Trophoblast cell (in vitro differentiated cells and primary cell): ENCODE results near the gene ANTXR1.
A peak's percentile ranks its signal among the peaks of the same experiment; 100 is the strongest.

Experiments used
- DNase-seq, 2 donors: peaks; one replicate each; pipeline ENCODE4 v3.0.0-alpha.2; 2016
- H2AFZ ChIP-seq: 2 replicates; pipeline ENCODE4 v1.6.1; 2013; ENCODE audit warnings: low read length, moderate library complexity, mild to moderate bottlenecking; ENCODE audit not compliant: insufficient read depth, poor library complexity
- H2AK5ac ChIP-seq: 2 replicates; pipeline ENCODE4 v1.6.1; 2013; ENCODE audit warnings: mild to moderate bottlenecking, low read length
- H2BK120ac ChIP-seq: 2 replicates; pipeline ENCODE4 v1.6.1; 2013; ENCODE audit warnings: low read length, mild to moderate bottlenecking, moderate library complexity; ENCODE audit not compliant: insufficient read depth, poor library complexity
- H2BK12ac ChIP-seq: 2 replicates; pipeline ENCODE4 v1.6.1; 2013; ENCODE audit warnings: mild to moderate bottlenecking, low read length, moderate library complexity
- H2BK5ac ChIP-seq: 2 replicates; pipeline ENCODE4 v1.6.1; 2013; ENCODE audit warnings: low read length, low read depth, moderate library complexity, mild to moderate bottlenecking; ENCODE audit not compliant: poor library complexity
- H3K14ac ChIP-seq: 2 replicates; pipeline ENCODE4 v1.6.1; 2013; ENCODE audit warnings: mild to moderate bottlenecking, low read length
- H3K18ac ChIP-seq: 2 replicates; pipeline ENCODE4 v1.6.1; 2013; ENCODE audit warnings: mild to moderate bottlenecking, low read length
- H3K23ac ChIP-seq: 2 replicates; pipeline ENCODE4 v1.6.1; 2013; ENCODE audit warnings: low read length
- H3K27ac ChIP-seq: 2 replicates; pipeline ENCODE4 v1.5.1; 2013; ENCODE audit warnings: low read depth, mild to moderate bottlenecking, inconsistent platforms, low read length, moderate library complexity
- H3K27me3 ChIP-seq: 2 replicates; pipeline ENCODE4 v1.6.1; 2013; ENCODE audit warnings: inconsistent platforms, mild to moderate bottlenecking, low read length, moderate library complexity; ENCODE audit not compliant: insufficient read depth
- H3K36me3 ChIP-seq, 2 experiments: 1 replicate in 1 of 2; 2 replicates in 1 of 2; pipeline ENCODE4 v1.6.1; 2013; ENCODE audit warnings: low read length in 2 of 2, mild to moderate bottlenecking in 2 of 2, moderate library complexity in 1 of 2; ENCODE audit not compliant: insufficient read depth in 2 of 2, control insufficient read depth in 1 of 2
- H3K4ac ChIP-seq: 2 replicates; pipeline ENCODE4 v1.6.1; 2013; ENCODE audit warnings: low read depth, mild to moderate bottlenecking, low read length, moderate library complexity
- H3K4me1 ChIP-seq, 2 experiments: 1 replicate in 1 of 2; 2 replicates in 1 of 2; pipeline ENCODE4 v1.6.1; 2013; ENCODE audit warnings: low read length in 2 of 2, mild to moderate bottlenecking in 2 of 2, moderate library complexity in 1 of 2; ENCODE audit not compliant: insufficient read depth in 2 of 2, control insufficient read depth in 1 of 2
- H3K4me2 ChIP-seq: 2 replicates; pipeline ENCODE4 v1.6.1; 2013; ENCODE audit warnings: inconsistent platforms, mild to moderate bottlenecking, low read length, moderate library complexity
- H3K4me3 ChIP-seq: 2 replicates; pipeline ENCODE4 v1.5.1; 2013; ENCODE audit warnings: mild to moderate bottlenecking, low read depth, low read length, inconsistent platforms
- H3K79me1 ChIP-seq: one replicate; pipeline ENCODE4 v1.6.1; 2013; ENCODE audit warnings: low read length
- H3K79me2 ChIP-seq: 2 replicates; pipeline ENCODE4 v1.6.1; 2013; ENCODE audit warnings: low read length, mild to moderate bottlenecking; ENCODE audit not compliant: control insufficient read depth, insufficient read depth, poor library complexity
- H3K9ac ChIP-seq: 2 replicates; pipeline ENCODE4 v1.6.1; 2013; ENCODE audit warnings: mild to moderate bottlenecking, low read length
- H3K9me3 ChIP-seq: 2 replicates; pipeline ENCODE4 v1.6.1; 2013; ENCODE audit warnings: low read depth, mild to moderate bottlenecking, control low read depth, inconsistent platforms, low read length; ENCODE audit not compliant: insufficient read depth
- H4K12ac ChIP-seq: 2 replicates; pipeline ENCODE4 v1.6.1; 2013; ENCODE audit warnings: low read depth, mild to moderate bottlenecking, low read length, moderate library complexity
- H4K8ac ChIP-seq: 2 replicates; pipeline ENCODE4 v1.6.1; 2013; ENCODE audit warnings: low read depth, mild to moderate bottlenecking, low read length, moderate library complexity
- H4K91ac ChIP-seq: one replicate; pipeline ENCODE4 v1.6.1; 2013; ENCODE audit warnings: low read depth, mild to moderate bottlenecking, low read length, moderate library complexity
- WGBS: extraction: QIAGEN DNeasy Blood & Tissue Kit; methylation state at CpG from one replicate; pipeline ENCODE4 v1.1.7; 2013; ENCODE audit warnings: missing lambda C conversion rate; ENCODE audit not compliant: insufficient read length, insufficient coverage; ENCODE audit errors: extremely low coverage; 5-methylcytosine and 5-hydroxymethylcytosine counted together

The ANTXR1 gene

DNA sequence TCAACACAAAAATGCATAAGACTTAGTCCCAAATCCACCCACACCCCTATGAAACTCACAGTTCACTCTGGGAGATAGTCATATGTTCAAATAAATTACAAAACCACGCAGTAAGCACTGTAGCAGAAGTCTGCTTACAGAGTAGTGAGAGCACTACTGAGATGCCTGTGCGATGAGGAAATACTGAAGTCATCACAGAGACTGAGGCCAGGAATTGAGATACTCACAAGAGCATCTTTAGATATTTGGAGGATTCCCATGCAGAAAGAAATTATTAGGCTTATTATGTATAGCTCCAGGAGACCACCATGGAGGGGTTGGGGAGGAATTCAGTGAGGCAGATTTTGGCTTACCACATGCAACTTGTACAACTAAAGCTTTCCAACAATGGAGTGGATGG, 82.3 kb downstream of the ANTXR1 start:
- no peak overlapping the region for H3K27ac ChIP-seq
- H3K9me3 ChIP-seq: no peaks in the 10 kb centered on the region
- H3K18ac ChIP-seq: no peak overlapping the region
- H3K23ac ChIP-seq: no peak overlapping the region
- no peak overlapping the region for H4K91ac ChIP-seq
- no peak overlapping the region for H3K4me2 ChIP-seq
- H3K9ac ChIP-seq: no peak overlapping the region
- no peak overlapping the region for H2BK5ac ChIP-seq
- H4K12ac ChIP-seq: no peak overlapping the region
- no peak overlapping the region for H3K4me3 ChIP-seq
- H3K4ac ChIP-seq: no peak overlapping the region
- no peak overlapping the region for H3K14ac ChIP-seq
- no peaks in the 10 kb centered on the region for H3K27me3 ChIP-seq
- H4K8ac ChIP-seq: no peak overlapping the region
- H3K79me1 ChIP-seq: no peaks in the 10 kb centered on the region
- H2BK120ac ChIP-seq: no peak overlapping the region
- no CpG with 5 or more reads among the region's 2 CpGs for WGBS
- no peaks in the 10 kb centered on the region for H3K79me2 ChIP-seq
- DNase-seq: peak; percentile 25 to 49
- H2AFZ ChIP-seq: no peak overlapping the region
- H3K36me3 ChIP-seq: no peaks in the 10 kb centered on the region
- peaks cover 0 to 3% of the 10 kb centered on the region in 2 experiments for H3K4me1 ChIP-seq
- no peak overlapping the region for H2AK5ac ChIP-seq
- H2BK12ac ChIP-seq: no peak overlapping the region

DNA sequence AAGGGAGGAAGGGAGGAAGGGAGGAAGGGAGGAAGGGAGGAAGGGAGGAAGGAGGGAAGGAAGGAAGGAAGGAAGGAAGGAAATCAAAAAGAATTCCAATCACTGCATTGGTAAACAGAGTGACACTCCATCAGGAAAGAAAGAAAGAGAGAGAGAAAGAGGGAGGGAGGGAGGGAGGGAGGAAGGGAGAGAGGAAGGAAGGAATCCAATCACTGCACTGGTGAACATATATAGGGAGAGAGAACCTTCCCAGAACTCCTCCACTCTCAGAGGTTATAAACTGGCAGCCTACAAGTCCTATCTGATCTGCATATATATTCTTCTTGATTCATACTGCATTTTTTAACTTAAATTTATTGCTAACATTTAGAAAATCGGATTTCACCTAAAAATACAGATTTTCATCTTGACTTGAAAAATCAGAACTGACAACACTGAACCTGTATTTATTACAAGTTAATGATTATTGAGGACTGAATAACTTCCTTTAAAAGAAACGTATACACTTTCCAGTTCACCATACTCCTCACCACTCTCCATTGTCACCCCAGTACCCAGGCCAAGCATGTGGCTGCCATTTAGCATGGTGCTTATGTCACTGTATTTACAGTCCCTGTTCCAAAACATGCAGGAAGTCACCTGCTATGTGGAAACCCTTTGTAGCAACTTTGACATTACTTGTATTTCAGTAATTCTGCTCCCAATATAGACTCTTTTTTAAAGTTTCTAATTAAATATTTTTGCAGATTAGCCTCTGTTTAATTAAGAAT, 83.5 kb downstream of the ANTXR1 start:
- Histone ChIP-seq H3K4me3 (no peak overlapping the region), H3K79me2 (no peaks in the 10 kb centered on the region), H3K23ac (no peak overlapping the region), H3K14ac (no peak overlapping the region), H2AK5ac (no peak overlapping the region), H3K36me3 (no peaks in the 10 kb centered on the region), H4K91ac (no peak overlapping the region), H4K8ac (no peak overlapping the region), H4K12ac (no peak overlapping the region), H2BK12ac (no peak overlapping the region), H2BK5ac (no peak overlapping the region), H2AFZ (no peak overlapping the region), H3K79me1 (no peaks in the 10 kb centered on the region), H3K9me3 (no peaks in the 10 kb centered on the region), H3K18ac (no peak overlapping the region), H3K27me3 (no peaks in the 10 kb centered on the region), H3K27ac (no peak overlapping the region), H3K4ac (no peak overlapping the region), H3K9ac (no peak overlapping the region), H3K4me1 (peaks cover 0 to 4% of the 10 kb centered on the region in 2 experiments), H3K4me2 (no peak overlapping the region), H2BK120ac (no peak overlapping the region)
- DNase-seq: no peak
- no CpG with 5 or more reads among the region's 2 CpGs for WGBS

DNA sequence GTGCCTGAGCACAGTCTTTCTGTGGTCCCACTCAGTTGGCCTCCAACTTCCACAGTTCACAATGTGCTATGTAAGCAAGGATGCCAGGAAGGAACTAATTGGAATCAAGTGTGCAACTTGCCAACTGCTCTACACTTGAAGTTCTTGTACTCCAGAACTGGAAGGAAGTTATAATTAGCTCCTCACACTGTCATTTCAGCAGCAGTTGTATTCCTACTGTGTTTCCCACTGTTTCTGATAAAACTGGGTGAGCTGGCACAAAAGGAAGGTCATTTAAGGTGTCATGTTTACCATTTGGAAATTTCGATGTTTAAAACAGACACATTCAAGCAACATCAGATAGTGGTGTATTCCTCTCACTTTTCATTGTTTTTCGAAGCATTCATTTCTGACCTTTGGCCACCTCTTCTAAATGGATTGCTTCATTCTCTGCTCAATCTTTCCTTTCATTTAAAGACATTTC, 84.2 kb downstream of the ANTXR1 start:
- Histone ChIP-seq H2AFZ (no peak overlapping the region), H3K9me3 (no peaks in the 10 kb centered on the region), H3K14ac (no peak overlapping the region), H3K4me3 (no peak overlapping the region), H3K4me2 (no peak overlapping the region), H3K27me3 (no peaks in the 10 kb centered on the region), H2BK120ac (no peak overlapping the region), H3K79me2 (no peaks in the 10 kb centered on the region), H4K91ac (no peak overlapping the region), H3K4me1 (peaks cover 0 to 4% of the 10 kb centered on the region in 2 experiments), H3K36me3 (no peaks in the 10 kb centered on the region), H3K23ac (no peak overlapping the region), H4K8ac (no peak overlapping the region), H2BK5ac (no peak overlapping the region), H3K79me1 (no peaks in the 10 kb centered on the region), H3K9ac (no peak overlapping the region), H3K4ac (no peak overlapping the region), H2BK12ac (no peak overlapping the region), H3K18ac (no peak overlapping the region), H2AK5ac (no peak overlapping the region), H4K12ac (no peak overlapping the region), H3K27ac (no peak overlapping the region)
- DNase-seq: no peak
- WGBS: no CpG with 5 or more reads among the region's 2 CpGs

DNA sequence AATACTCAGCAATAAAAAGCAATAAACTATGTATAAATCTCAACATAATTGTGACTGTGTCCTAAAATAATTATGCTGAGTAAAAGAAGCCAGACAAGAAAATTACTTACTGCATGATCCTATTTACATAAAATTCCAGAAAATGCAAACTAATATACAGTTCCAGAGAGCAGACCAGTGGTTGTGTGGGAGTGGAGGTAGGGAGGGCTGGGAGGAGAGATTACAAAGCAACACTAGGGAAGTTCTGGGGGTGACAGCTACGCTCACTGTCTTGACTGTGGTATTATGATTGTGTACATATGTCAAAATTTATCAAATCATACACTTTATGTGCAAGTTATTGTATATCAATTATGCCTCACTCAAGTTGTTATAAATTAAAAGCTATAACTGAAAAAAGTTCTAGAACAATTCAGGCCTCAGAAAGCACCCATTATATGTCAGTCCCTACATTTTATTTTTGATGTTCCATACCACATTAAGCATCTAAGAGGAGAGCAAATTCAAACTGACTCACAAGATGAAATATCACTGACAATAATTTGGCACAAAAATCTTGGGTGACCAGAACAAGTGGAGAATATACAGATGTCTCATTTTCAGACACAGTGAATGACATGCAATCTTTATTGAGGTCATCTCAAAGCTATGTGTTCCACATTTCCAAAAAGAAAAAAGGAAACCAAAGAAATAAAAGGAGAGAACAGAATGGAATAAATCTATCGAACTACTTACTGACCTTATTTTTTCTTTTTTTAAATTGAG, 85.1 kb downstream of the ANTXR1 start:
- Histone ChIP-seq H4K12ac (no peak overlapping the region), H3K14ac (no peak overlapping the region), H2BK5ac (no peak overlapping the region), H3K79me2 (no peaks in the 10 kb centered on the region), H2AFZ (no peak overlapping the region), H3K27me3 (no peaks in the 10 kb centered on the region), H3K36me3 (peaks cover 2 to 3% of the 10 kb centered on the region in 2 experiments), H2AK5ac (no peak overlapping the region), H2BK120ac (no peak overlapping the region), H3K4me3 (no peak overlapping the region), H3K4me2 (no peak overlapping the region), H3K4ac (no peak overlapping the region), H3K9me3 (no peaks in the 10 kb centered on the region), H4K91ac (no peak overlapping the region), H4K8ac (no peak overlapping the region), H3K18ac (no peak overlapping the region), H3K4me1 (peaks cover 0 to 6% of the 10 kb centered on the region in 2 experiments), H3K23ac (no peak overlapping the region), H2BK12ac (no peak overlapping the region), H3K27ac (no peak overlapping the region), H3K79me1 (peaks cover 2% of the 10 kb centered on the region), H3K9ac (no peak overlapping the region)
- no peak for DNase-seq
- no CpG with 5 or more reads among the region's 2 CpGs for WGBS
